HG02571 (cell line): Measurements from ENCODE around the gene IZUMO4.

Experiments used
- ATAC-seq: cut with Tn5 transposase; IDR thresholded peaks from one replicate; pipeline ENCODE4 v1.9.1; 2021; ENCODE audit warnings: mild to moderate bottlenecking, moderate library complexity; ENCODE audit not compliant: unreplicated experiment

The IZUMO4 gene

GRCh38 chr19:2103045-2103707, 6.5 kb downstream of the IZUMO4 start:
- ATAC-seq = no peak

GRCh38 chr19:2108251-2109016, 11.7 kb downstream of the IZUMO4 start:
- ATAC-seq = no peak

GRCh38 chr19:2109046-2109864, 12.5 kb downstream of the IZUMO4 start:
- no peak for ATAC-seq

GRCh38 chr19:2110822-2111221, 14.1 kb downstream of the IZUMO4 start:
- no peak for ATAC-seq

- ATAC-seq = no peak
Measured at GRCh38 chr19:2111425-2111824, 14.7 kb downstream of the IZUMO4 start.

GRCh38 chr19:2111886-2112285, 15.2 kb downstream of the IZUMO4 start:
- no peak for ATAC-seq

GRCh38 chr19:2112516-2113320, 16.0 kb downstream of the IZUMO4 start:
- no peak for ATAC-seq

GRCh38 chr19:2113439-2114211, 16.9 kb downstream of the IZUMO4 start:
- ATAC-seq = no peak

- no peak for ATAC-seq
Measured at GRCh38 chr19:2114218-2114617, 17.5 kb downstream of the IZUMO4 start.

GRCh38 chr19:2114821-2115220, 18.1 kb downstream of the IZUMO4 start:
- ATAC-seq = no peak

- ATAC-seq = no peak
Measured at GRCh38 chr19:2115324-2115723, 18.6 kb downstream of the IZUMO4 start.

- ATAC-seq = no peak
Measured at GRCh38 chr19:2115911-2116426, 19.3 kb downstream of the IZUMO4 start.

GRCh38 chr19:2116507-2116906, 19.8 kb downstream of the IZUMO4 start:
- no peak for ATAC-seq

GRCh38 chr19:2117215-2117960, 20.7 kb downstream of the IZUMO4 start:
- ATAC-seq = no peak

GRCh38 chr19:2118438-2118837, 21.7 kb downstream of the IZUMO4 start:
- ATAC-seq = no peak

GRCh38 chr19:2119921-2120785, 23.4 kb downstream of the IZUMO4 start:
- no peak for ATAC-seq

- no peak for ATAC-seq
Measured at GRCh38 chr19:2120821-2121220, 24.1 kb downstream of the IZUMO4 start.

- ATAC-seq = no peak
Measured at GRCh38 chr19:2121416-2122051, 24.8 kb downstream of the IZUMO4 start.
